HK-2 (cell line): ENCODE results near the gene C2orf49.
A peak's percentile ranks its signal among the peaks of the same experiment; 100 is the strongest.

Experiments used
- DNase-seq: peaks from one replicate; pipeline ENCODE4 v3.0.0-alpha.2; 2018; ENCODE audit not compliant: unreplicated experiment

C2orf49 gene

GRCh38 chr2:105383432-105384166, 46.3 kb downstream of the C2orf49 start:
- DNase-seq, result no peak

GRCh38 chr2:105384216-105384615, 46.9 kb downstream of the C2orf49 start:
- no peak for DNase-seq

GRCh38 chr2:105384861-105385260, 47.5 kb downstream of the C2orf49 start:
- no peak for DNase-seq

GRCh38 chr2:105385731-105386540, 48.6 kb downstream of the C2orf49 start:
- no peak for DNase-seq

GRCh38 chr2:105387225-105387624, 49.9 kb downstream of the C2orf49 start:
- no peak for DNase-seq

GRCh38 chr2:105388971-105389381, 51.6 kb downstream of the C2orf49 start:
- DNase-seq, result no peak

- DNase-seq, result no peak
Measured at GRCh38 chr2:105390454-105390853, 53.1 kb downstream of the C2orf49 start.

- no peak for DNase-seq
Measured at GRCh38 chr2:105391058-105391627, 53.8 kb downstream of the C2orf49 start.

- DNase-seq, result no peak
Measured at GRCh38 chr2:105391763-105392662, 54.7 kb downstream of the C2orf49 start.

GRCh38 chr2:105393373-105394055, 56.2 kb downstream of the C2orf49 start:
- DNase-seq, result no peak

GRCh38 chr2:105394951-105395611, 57.7 kb downstream of the C2orf49 start:
- peak; percentile 34 for DNase-seq

- DNase-seq, result no peak
Measured at GRCh38 chr2:105395691-105396090, 58.4 kb downstream of the C2orf49 start.

- DNase-seq, result peak; percentile 79
Measured at GRCh38 chr2:105396254-105397024, 59.1 kb downstream of the C2orf49 start.

- peak; percentile 50 for DNase-seq
Measured at GRCh38 chr2:105397025-105397722, 59.8 kb downstream of the C2orf49 start.

- no peak for DNase-seq
Measured at GRCh38 chr2:105397953-105398335, 60.6 kb downstream of the C2orf49 start.

GRCh38 chr2:105398336-105399206, 61.2 kb downstream of the C2orf49 start, which contains the start of gene FHL2:
TSS of gene FHL2 (minus strand) at chr2:105399051. CDS start at chr2:105386516, 12,535 bp downstream.
- DNase-seq, result peak; percentile 89
